ENCODE measurements around the gene SLC24A4. TPM values are rescaled to one million over a fixed set of nuclear protein-coding genes. Genes with fewer than 3 reads are reported as not detected.

Gene SLC24A4
- polyA plus RNA-seq, 1 donor from 2014 or later, result 0.17 TPM

- Histone ChIP-seq H2AFZ (ENCODE audit: low read depth, low read length) (no peak overlapping the region), H4K20me1 (ENCODE audit: insufficient read depth) (no peaks in the 10 kb centered on the region), H3K4me2 (ENCODE audit: low read length) (no peak overlapping the region), H3K27me3 (ENCODE audit: insufficient read depth, low read depth, low read length) (no peaks in the 10 kb centered on the region), H3F3A (ENCODE audit: insufficient read depth, low read length, poor library complexity, severe bottlenecking) (no peaks in the 10 kb centered on the region), H3K9me3 (ENCODE audit: low read length) (no peaks in the 10 kb centered on the region), H3K36me3 (ENCODE audit: insufficient read depth, low read length) (no peaks in the 10 kb centered on the region), H3K9me2 (ENCODE audit: insufficient read depth, low read length) (no peaks in the 10 kb centered on the region), H3K27ac (ENCODE audit: low read length) (no peak overlapping the region), H3K9ac (ENCODE audit: low read length) (no peak overlapping the region), H3K79me2 (replicated peaks; ENCODE audit: insufficient read depth, low read length) (no peaks in the 10 kb centered on the region), H3K4me3 (ENCODE audit: low read length) (no peak overlapping the region)
- no peak for TF ChIP-seq TAF1 (IDR thresholded peaks at IDR 0.05; ENCODE audit: low read depth)
- no peak for TF ChIP-seq EP300 (conservative IDR thresholded peaks at IDR 0.05; ENCODE audit: poor library complexity, severe bottlenecking)
- no peak for TF ChIP-seq EZH2 (IDR thresholded peaks at IDR 0.05; ENCODE audit: borderline replicate concordance, insufficient read depth, low read length, poor library complexity, severe bottlenecking)
- no peak for TF ChIP-seq RAD21 (conservative IDR thresholded peaks at IDR 0.05)
- TF ChIP-seq MXI1 (conservative IDR thresholded peaks at IDR 0.05; ENCODE audit: poor library complexity, severe bottlenecking), result no peak
- no peak for TF ChIP-seq SMC3 (conservative IDR thresholded peaks at IDR 0.05; ENCODE audit: poor library complexity)
- TF ChIP-seq, protein P1, sequence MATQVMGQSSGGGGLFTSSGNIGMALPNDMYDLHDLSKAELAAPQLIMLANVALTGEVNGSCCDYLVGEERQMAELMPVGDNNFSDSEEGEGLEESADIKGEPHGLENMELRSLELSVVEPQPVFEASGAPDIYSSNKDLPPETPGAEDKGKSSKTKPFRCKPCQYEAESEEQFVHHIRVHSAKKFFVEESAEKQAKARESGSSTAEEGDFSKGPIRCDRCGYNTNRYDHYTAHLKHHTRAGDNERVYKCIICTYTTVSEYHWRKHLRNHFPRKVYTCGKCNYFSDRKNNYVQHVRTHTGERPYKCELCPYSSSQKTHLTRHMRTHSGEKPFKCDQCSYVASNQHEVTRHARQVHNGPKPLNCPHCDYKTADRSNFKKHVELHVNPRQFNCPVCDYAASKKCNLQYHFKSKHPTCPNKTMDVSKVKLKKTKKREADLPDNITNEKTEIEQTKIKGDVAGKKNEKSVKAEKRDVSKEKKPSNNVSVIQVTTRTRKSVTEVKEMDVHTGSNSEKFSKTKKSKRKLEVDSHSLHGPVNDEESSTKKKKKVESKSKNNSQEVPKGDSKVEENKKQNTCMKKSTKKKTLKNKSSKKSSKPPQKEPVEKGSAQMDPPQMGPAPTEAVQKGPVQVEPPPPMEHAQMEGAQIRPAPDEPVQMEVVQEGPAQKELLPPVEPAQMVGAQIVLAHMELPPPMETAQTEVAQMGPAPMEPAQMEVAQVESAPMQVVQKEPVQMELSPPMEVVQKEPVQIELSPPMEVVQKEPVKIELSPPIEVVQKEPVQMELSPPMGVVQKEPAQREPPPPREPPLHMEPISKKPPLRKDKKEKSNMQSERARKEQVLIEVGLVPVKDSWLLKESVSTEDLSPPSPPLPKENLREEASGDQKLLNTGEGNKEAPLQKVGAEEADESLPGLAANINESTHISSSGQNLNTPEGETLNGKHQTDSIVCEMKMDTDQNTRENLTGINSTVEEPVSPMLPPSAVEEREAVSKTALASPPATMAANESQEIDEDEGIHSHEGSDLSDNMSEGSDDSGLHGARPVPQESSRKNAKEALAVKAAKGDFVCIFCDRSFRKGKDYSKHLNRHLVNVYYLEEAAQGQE (IDR thresholded peaks at IDR 0.05; ENCODE audit: borderline replicate concordance), result no peak
- no peak for TF ChIP-seq POLR2AphosphoS5 (IDR thresholded peaks at IDR 0.05)
- TF ChIP-seq CTCF (IDR thresholded peaks at IDR 0.05; ENCODE audit: poor library complexity, severe bottlenecking), result no peak
These were observed 170.1 kb downstream of the SLC24A4 start for GRCh38 chr14:92493024-92493423.

GRCh38 chr14:92493492-92493891 lies 170.5 kb downstream of the SLC24A4 start:
- no peak overlapping the region for H2AFZ ChIP-seq (ENCODE audit: low read depth, low read length)
- no peaks in the 10 kb centered on the region for H3F3A ChIP-seq (ENCODE audit: insufficient read depth, low read length, poor library complexity, severe bottlenecking)
- H3K9me3 ChIP-seq (ENCODE audit: low read length), result no peaks in the 10 kb centered on the region
- no peaks in the 10 kb centered on the region for H3K79me2 ChIP-seq (replicated peaks; ENCODE audit: insufficient read depth, low read length)
- H3K27ac ChIP-seq (ENCODE audit: low read length), result no peak overlapping the region
- H3K36me3 ChIP-seq (ENCODE audit: insufficient read depth, low read length), result no peaks in the 10 kb centered on the region
- no peaks in the 10 kb centered on the region for H3K27me3 ChIP-seq (ENCODE audit: insufficient read depth, low read depth, low read length)
- no peaks in the 10 kb centered on the region for H3K9me2 ChIP-seq (ENCODE audit: insufficient read depth, low read length)
- no peaks in the 10 kb centered on the region for H4K20me1 ChIP-seq (ENCODE audit: insufficient read depth)
- no peak overlapping the region for H3K4me3 ChIP-seq (ENCODE audit: low read length)
- no peak overlapping the region for H3K9ac ChIP-seq (ENCODE audit: low read length)
- H3K4me2 ChIP-seq (ENCODE audit: low read length), result no peak overlapping the region
- TF ChIP-seq POLR2AphosphoS5 (IDR thresholded peaks at IDR 0.05), result no peak
- no peak for TF ChIP-seq RAD21 (conservative IDR thresholded peaks at IDR 0.05)
- TF ChIP-seq CTCF (IDR thresholded peaks at IDR 0.05; ENCODE audit: poor library complexity, severe bottlenecking), result no peak
- TF ChIP-seq, protein P1 (IDR thresholded peaks at IDR 0.05; ENCODE audit: borderline replicate concordance), result no peak
- TF ChIP-seq MXI1 (conservative IDR thresholded peaks at IDR 0.05; ENCODE audit: poor library complexity, severe bottlenecking), result no peak
- TF ChIP-seq TAF1 (IDR thresholded peaks at IDR 0.05; ENCODE audit: low read depth), result no peak
- no peak for TF ChIP-seq EP300 (conservative IDR thresholded peaks at IDR 0.05; ENCODE audit: poor library complexity, severe bottlenecking)
- TF ChIP-seq SMC3 (conservative IDR thresholded peaks at IDR 0.05; ENCODE audit: poor library complexity), result no peak
- no peak for TF ChIP-seq EZH2 (IDR thresholded peaks at IDR 0.05; ENCODE audit: borderline replicate concordance, insufficient read depth, low read length, poor library complexity, severe bottlenecking)

All from neural cell (in vitro differentiated cells).